PC-9 (cell line): ENCODE measurements around the gene LMX1B.

Experiments used
- EZH2 ChIP-seq: fragments of 200-600 bp; sonication (generic); IDR thresholded peaks from 2 replicates; pipeline ENCODE4 v1.8.0; 2017; ENCODE audit warnings: antibody characterized with exemption, low read depth
- TF ChIP-seq, protein P1 (sequence below): fragments of 200-600 bp; sonication (generic); conservative IDR thresholded peaks from 2 replicates; pipeline ENCODE4 v1.6.1; 2017; ENCODE audit warnings: mixed run types, antibody characterized with exemption, mild to moderate bottlenecking, moderate library complexity

DNA sequence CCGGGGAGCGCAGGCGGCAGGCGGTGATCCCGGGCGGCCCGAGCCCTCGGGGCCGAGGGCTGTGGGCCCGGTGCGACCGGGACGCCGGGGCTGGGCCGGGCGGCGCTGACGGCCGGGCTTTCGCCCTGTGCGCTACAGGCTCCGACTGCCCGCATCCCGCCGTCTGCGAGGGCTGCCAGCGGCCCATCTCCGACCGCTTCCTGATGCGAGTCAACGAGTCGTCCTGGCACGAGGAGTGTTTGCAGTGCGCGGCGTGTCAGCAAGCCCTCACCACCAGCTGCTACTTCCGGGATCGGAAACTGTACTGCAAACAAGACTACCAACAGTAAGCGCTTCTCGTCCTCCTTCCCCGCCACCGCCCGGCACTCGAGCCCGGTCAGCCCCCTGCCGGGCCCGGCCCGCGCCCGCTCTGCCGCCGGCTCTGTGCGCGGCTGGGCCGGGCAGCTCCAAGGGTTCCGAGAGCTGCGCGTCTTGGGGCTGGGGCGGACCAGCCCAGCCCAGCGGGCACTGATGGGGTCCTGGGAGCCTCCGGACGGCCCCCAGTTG, 1.6 kb downstream of the LMX1B start:
- TF ChIP-seq, protein P1, sequence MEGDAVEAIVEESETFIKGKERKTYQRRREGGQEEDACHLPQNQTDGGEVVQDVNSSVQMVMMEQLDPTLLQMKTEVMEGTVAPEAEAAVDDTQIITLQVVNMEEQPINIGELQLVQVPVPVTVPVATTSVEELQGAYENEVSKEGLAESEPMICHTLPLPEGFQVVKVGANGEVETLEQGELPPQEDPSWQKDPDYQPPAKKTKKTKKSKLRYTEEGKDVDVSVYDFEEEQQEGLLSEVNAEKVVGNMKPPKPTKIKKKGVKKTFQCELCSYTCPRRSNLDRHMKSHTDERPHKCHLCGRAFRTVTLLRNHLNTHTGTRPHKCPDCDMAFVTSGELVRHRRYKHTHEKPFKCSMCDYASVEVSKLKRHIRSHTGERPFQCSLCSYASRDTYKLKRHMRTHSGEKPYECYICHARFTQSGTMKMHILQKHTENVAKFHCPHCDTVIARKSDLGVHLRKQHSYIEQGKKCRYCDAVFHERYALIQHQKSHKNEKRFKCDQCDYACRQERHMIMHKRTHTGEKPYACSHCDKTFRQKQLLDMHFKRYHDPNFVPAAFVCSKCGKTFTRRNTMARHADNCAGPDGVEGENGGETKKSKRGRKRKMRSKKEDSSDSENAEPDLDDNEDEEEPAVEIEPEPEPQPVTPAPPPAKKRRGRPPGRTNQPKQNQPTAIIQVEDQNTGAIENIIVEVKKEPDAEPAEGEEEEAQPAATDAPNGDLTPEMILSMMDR = no peak
- no peak for TF ChIP-seq EZH2
